ENCODE data around the gene CSNK1G1.

GRCh38 chr15:64263567-64263966, 92.4 kb downstream of the CSNK1G1 start:
- TF ChIP-seq CTCF (IDR thresholded peaks at IDR 0.05): no peak
- TF ChIP-seq ZFX (IDR thresholded peaks at IDR 0.05; ENCODE audit: borderline replicate concordance): no peak
